AG09319 (cell line): ENCODE measurements around the gene CHST10.
"Not testable (repeated sequence)": the region's sequence is repeated elsewhere in the genome, so short reads cannot be mapped to it uniquely, and the experiment has no call there.

ENCODE experiments used
- DNase-seq: peaks from one replicate; pipeline ENCODE4 v3.0.0-alpha.2; 2010; ENCODE audit warnings: low read depth; ENCODE audit errors: extremely low read depth
- CTCF ChIP-seq: IDR thresholded peaks from 2 replicates; pipeline ENCODE4 v1.5.1; 2011; ENCODE audit warnings: low read depth, mild to moderate bottlenecking, inconsistent platforms, low read length, moderate library complexity

Gene CHST10, protein sequence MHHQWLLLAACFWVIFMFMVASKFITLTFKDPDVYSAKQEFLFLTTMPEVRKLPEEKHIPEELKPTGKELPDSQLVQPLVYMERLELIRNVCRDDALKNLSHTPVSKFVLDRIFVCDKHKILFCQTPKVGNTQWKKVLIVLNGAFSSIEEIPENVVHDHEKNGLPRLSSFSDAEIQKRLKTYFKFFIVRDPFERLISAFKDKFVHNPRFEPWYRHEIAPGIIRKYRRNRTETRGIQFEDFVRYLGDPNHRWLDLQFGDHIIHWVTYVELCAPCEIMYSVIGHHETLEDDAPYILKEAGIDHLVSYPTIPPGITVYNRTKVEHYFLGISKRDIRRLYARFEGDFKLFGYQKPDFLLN

GRCh38 chr2:100416935-100417710, at the start of gene CHST10:
TSS of gene CHST10 (minus strand) at chr2:100417668. CDS start at chr2:100406675, 10,993 bp downstream.
- DNase-seq: no peak
- TF ChIP-seq CTCF: no peak

GRCh38 chr2:100460904-100461530, 43.5 kb upstream of the CHST10 start:
- TF ChIP-seq CTCF: no peak
- no peak for DNase-seq

DNA sequence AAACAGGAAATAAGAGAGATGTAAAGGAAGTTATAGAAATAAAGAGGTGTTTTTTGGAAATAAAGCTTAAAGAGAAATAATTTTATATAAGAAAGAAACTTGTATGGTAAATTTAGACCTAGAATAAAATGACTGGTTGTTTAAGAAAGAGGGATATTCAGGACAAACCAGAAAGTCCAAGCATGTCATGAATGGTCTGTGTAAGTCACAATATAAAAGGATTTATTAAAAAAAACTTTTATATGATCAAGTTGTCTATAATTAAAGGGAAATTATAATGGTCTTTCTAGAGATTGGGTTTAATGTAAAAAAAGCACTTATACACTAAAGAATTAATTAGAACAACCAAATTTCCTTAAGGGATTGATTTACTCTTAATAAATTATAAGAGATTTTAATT, 38.9 kb upstream of the CHST10 start:
- DNase-seq: not testable (repeated sequence)

- no peak for TF ChIP-seq CTCF
- DNase-seq: no peak
These were observed 36.4 kb upstream of the CHST10 start for GRCh38 chr2:100453853-100454252.

DNA sequence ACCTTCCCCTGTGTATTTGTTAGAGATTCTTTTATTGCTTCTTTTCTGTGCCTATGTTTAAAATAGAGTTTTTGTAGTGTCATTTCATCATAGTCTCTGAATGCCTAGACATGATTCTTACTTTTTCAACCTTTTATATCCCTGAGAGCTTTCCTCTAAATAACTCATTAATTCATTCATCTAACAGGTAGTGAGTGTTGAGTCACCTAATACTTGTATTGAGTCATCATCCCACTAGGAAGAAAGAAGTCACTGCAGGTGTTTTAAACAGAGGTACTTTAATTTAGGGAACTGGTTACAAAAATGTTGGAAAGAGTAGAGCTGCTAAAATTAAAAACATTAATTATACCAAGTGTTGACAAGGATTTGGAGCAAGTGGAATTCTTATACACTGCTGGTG, 34.3 kb upstream of the CHST10 start:
- DNase-seq: no peak
- no peak for TF ChIP-seq CTCF

DNA sequence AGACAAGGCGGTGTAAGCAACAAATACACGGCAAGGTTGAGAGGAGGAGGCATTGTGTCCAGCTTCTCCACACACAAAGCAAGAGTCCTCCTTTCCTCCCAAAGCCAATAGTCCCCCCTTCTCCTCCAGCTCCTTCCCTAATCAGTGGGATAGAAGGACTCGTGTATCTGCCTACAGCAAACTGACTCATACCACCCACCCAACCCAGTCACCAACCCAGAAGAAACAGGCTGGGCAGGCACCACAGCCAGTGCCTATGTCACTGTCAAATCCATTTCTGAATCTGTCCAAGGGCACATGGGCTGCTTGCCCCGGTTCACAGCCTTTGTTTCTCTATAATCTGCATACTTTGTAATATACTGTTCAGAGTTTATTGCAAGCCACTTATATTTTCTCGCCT, 33.6 kb upstream of the CHST10 start:
- TF ChIP-seq CTCF: no peak
- DNase-seq: no peak

- no peak for DNase-seq
- TF ChIP-seq CTCF: no peak
These were observed 29.2 kb upstream of the CHST10 start for GRCh38 chr2:100446696-100447095.
